ENCODE data around the gene C13orf42.

DNA sequence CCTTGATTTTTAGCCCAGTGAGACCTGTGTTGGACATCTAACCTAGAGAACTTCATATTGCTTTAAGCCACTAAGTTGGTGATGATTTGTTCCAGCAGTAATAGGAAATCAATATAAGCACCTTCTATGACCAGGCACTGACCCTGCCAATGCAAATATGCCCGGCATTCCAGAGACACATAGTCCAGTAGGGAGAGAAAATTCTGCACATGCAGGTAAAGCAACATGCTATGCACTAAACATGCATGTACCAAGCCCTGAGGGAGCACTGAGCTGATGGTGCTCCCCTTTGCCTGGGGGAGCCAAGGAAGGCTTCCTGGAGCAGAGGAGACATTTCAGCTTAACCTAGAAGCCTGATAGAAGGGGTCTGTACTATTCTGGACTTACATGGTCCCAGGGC lies 40.4 kb upstream of the C13orf42 start:
- TF ChIP-seq, protein P1, sequence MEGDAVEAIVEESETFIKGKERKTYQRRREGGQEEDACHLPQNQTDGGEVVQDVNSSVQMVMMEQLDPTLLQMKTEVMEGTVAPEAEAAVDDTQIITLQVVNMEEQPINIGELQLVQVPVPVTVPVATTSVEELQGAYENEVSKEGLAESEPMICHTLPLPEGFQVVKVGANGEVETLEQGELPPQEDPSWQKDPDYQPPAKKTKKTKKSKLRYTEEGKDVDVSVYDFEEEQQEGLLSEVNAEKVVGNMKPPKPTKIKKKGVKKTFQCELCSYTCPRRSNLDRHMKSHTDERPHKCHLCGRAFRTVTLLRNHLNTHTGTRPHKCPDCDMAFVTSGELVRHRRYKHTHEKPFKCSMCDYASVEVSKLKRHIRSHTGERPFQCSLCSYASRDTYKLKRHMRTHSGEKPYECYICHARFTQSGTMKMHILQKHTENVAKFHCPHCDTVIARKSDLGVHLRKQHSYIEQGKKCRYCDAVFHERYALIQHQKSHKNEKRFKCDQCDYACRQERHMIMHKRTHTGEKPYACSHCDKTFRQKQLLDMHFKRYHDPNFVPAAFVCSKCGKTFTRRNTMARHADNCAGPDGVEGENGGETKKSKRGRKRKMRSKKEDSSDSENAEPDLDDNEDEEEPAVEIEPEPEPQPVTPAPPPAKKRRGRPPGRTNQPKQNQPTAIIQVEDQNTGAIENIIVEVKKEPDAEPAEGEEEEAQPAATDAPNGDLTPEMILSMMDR (IDR thresholded peaks at IDR 0.05) = no peak
- TF ChIP-seq JUNB (IDR thresholded peaks at IDR 0.05) (no peak), MAZ (IDR thresholded peaks at IDR 0.05; ENCODE audit: borderline replicate concordance, low read depth, low read length) (no peak), ZSCAN20 (CRISPR knock-in tag; IDR thresholded peaks at IDR 0.05) (no peak), REST (IDR thresholded peaks at IDR 0.05) (no peak), ESRRA (IDR thresholded peaks at IDR 0.05; ENCODE audit: borderline replicate concordance, low read length) (no peak), MYC (IDR thresholded peaks at IDR 0.05; ENCODE audit: borderline replicate concordance, low read length) (no peak), BHLHE40 (IDR thresholded peaks at IDR 0.05; ENCODE audit: low read depth, low read length) (no peak)
